Measurements from ENCODE around the gene MRPL28. TPM values are rescaled to one million over a fixed set of nuclear protein-coding genes. Genes with fewer than 3 reads are reported as not detected.
A peak's percentile ranks its signal among the peaks of the same experiment; 100 is the strongest.
"Not testable (repeated sequence)": the region's sequence is repeated elsewhere in the genome, so short reads cannot be mapped to it uniquely, and the experiment has no call there.

MRPL28 gene
- polyA plus RNA-seq, 10 donors, result 31.8 to 49.2 (median 35.6) TPM

- peak in 1 of 3 donors; percentile 67 for DNase-seq
Observed at GRCh38 chr16:361872-362701, 8.3 kb downstream of the MRPL28 start.

- no peak for DNase-seq
Observed at GRCh38 chr16:361341-361871, 8.9 kb downstream of the MRPL28 start.

DNA sequence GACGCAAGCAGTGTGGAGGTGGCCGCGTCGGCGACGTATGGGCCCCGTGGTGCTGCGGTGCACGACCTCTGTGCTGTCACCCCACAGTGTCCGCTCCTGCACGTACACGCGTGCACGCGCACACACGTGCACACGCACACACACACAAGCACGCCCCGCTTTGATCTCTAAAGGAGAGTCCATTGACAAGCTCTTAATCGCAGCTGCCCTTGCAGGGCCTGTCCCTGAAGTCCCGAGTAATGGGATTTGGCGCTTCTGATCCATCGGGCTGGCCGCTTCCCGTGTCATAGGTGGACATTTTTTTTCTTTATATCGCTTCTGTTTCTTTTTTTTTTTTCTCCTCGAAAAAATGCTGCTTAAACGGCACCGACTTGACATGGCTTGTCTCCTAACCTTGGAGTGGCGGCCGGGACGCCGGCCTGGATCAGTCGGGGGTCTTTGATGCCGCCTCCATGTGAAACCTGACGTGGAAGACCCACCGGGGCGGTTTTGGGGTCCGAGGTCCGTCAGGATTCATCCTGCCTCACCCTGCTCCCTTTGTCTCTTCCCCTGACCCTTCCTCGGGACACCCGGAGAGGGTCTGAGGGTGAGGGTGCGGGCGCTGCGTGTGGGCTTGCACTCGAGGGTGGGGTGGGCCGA lies 9.5 kb downstream of the MRPL28 start:
- DNase-seq, result no peak

- no peak for DNase-seq
Observed at GRCh38 chr16:359871-360697, 10.3 kb downstream of the MRPL28 start.

- no peak for DNase-seq
Observed at GRCh38 chr16:359067-359763, 11.1 kb downstream of the MRPL28 start.

DNA sequence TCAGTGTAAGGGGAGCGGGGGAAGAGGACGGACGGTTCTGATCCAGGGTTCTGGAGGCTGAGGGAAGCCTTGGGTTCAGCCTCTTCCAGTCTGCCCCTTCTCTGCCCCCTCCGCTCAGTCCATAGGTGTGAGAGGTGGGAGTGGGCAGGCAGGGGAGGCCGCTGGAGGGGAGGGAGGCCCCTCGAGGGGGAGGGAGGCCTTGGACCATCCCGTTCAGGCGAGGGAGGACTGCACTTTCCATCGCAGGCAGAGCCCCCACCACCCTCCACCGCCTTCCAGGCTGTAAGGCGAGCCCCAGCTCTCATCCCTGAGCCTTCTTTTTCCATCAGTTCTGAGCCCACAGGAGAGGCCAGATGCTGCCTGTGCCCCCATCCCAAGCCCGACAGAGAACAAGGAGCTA lies 13.6 kb downstream of the MRPL28 start:
- no peak for DNase-seq

GRCh38 chr16:354971-355461 lies 15.3 kb downstream of the MRPL28 start:
- no peak for DNase-seq

GRCh38 chr16:354291-354881 lies 16.0 kb downstream of the MRPL28 start:
- DNase-seq, result no peak

GRCh38 chr16:353404-354290 lies 16.7 kb downstream of the MRPL28 start:
- no peak for DNase-seq

- peak; percentile 88 to 91 (median 90) for DNase-seq
Observed at GRCh38 chr16:352547-353403, 17.6 kb downstream of the MRPL28 start, which contains the start of gene AXIN1. AXIN1 (minus strand) TSS chr16:352723; CDS start chr16:347025, 5,698 bp downstream.

DNA sequence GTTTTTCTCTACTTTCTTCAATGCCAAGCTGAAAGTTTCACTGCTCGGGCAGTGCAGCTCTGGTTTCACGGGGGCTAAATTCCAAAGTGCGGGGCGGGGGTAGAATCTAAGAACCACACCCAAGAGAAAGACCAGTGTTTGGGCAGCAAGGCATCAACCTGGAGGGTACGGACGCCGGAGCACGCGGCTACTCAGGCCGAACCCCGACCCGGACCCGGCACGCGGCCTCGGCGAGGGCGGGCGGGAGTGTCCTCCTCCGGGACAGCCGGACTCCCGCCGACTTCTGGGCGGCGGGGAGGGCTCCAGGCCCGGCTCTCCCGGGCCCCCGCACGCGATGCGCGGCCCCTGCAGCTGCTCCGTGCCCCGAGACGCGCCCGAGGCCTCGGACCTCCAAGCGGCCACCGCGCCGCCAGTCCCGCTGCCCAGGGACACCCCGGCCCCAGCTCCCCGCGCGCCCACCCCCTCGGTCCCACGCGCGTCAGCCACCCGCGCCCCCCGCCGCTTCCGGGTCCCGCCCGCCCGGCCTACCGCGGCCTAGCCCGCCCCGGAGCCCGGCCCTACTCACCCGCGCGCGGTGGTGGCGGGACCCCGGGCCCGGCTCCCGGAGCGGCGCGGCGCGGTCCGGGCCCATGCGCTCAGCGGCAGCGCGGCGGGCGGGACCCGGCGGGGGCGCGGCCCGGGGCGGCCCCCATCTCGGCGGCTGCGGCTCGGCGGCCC lies 18.4 kb downstream of the MRPL28 start:
- DNase-seq, result peak in 1 of 3 donors; percentile 48

DNA sequence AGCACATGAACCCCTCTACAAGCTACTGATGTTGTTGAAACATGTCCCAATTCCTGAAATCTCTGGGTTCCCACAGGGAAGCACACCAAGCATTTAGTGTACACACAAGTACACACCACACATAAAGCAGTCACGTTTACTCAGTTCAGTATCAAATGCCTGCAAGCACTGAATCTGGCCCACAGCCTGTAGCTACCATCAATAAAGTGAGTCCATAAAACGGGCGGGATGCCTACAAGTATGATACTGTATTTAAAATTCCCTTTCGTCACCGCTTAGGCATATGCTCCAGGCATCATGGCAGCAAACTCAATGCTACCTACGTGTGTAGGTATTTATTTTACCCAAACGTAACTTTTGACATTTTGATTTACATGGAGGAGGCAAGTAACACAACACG lies 20.1 kb downstream of the MRPL28 start:
- no peak for DNase-seq

- no peak for DNase-seq
Observed at GRCh38 chr16:349211-349610, 21.1 kb downstream of the MRPL28 start.

DNA sequence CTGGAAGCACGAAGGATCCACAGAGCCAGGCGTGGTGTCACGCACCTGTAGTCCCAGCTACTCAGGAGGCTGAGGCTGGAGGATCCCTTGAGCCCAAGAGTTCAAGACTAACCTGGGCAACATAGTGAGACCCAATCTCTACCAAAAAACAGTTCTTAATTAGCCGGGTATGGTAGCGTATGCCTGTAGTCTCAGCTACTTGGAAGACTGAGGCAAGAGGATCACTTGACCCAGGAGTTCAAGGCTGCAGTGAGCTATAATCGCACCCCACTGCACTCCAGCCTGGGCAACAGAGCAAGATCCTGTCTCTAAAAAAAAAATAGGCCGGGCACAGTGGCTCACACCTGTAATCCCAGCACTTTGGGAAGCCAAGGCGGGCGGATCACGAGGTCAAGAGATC lies 21.8 kb downstream of the MRPL28 start:
- not testable (repeated sequence) for DNase-seq

- no peak for DNase-seq
Observed at GRCh38 chr16:347203-347602, 23.1 kb downstream of the MRPL28 start.

DNA sequence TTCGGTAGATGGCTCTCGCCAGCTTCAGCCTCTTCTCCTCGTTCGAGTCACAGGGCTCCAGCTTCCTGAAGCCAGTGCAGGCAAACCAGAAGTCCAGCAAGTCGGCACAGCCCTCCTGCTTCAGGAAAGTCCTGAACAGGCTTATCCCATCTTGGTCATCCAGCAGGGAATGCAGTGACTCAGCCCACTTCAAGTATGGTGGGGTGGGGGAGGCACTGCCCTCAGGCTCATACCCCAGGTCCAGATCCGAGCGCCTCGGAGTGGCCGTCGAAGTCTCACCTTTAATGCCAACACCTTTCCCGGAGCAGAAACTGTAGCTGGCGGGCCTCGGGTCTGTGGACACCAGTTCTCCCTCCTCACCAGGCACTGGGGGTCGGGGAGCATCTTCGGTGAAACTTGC lies 23.8 kb downstream of the MRPL28 start:
- no peak for DNase-seq

DNA sequence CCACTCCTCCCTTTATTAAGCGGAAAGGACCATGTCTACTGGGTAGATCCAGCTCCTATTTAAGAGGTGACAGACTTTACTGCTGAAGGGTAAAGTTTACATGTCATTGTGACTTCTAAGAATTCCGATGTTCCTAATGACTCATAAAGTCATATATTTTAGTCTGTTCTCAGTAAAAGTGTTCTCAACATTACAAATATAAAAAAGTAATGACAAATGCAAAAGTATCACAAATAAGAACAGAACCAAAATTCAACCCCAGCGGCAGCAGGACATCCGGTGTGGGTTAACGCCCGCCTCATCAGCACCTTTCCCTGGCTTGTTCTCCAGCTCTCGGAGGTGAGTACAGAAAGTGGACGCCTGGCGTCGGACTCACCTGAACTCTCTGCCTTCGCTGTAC lies 24.6 kb downstream of the MRPL28 start:
- DNase-seq, result no peak

Measured in muscle of back (tissue), 11 donors.